NB4 (cell line): ENCODE results near the gene CFAP20.

Experiments
- CTCF ChIP-seq: IDR thresholded peaks from one replicate; pipeline ENCODE4 v1.5.1; 2012; ENCODE audit warnings: low read depth, low read length
- MYC ChIP-seq: IDR thresholded peaks from 2 replicates; pipeline ENCODE4 v1.6.1; 2011; ENCODE audit warnings: low read depth, low read length
- POLR2A ChIP-seq: IDR thresholded peaks from 2 replicates; pipeline ENCODE4 v1.6.1; 2011; ENCODE audit warnings: mild to moderate bottlenecking; ENCODE audit not compliant: insufficient read length; ENCODE audit errors: extremely low read depth
- TF ChIP-seq, protein P1 (sequence below): IDR thresholded peaks from 2 replicates; pipeline ENCODE4 v1.6.1; 2011; ENCODE audit warnings: low read depth, low read length

GRCh38 chr16:58129097-58129936, at the start of gene CFAP20:
- TF ChIP-seq CTCF: no peak
- TF ChIP-seq POLR2A: peak; percentile 85
- TF ChIP-seq MYC: peak; percentile 82
- TF ChIP-seq, protein P1, sequence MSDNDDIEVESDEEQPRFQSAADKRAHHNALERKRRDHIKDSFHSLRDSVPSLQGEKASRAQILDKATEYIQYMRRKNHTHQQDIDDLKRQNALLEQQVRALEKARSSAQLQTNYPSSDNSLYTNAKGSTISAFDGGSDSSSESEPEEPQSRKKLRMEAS: peak; percentile 93
